PC-9 (cell line): ENCODE measurements around the gene GRIN3A. TPM values are rescaled to one million over a fixed set of nuclear protein-coding genes. Genes with fewer than 3 reads are reported as not detected.

Source experiments
- BruUV-seq: library from RNA; stranded (reverse); fragments of 400-500 nt; replicated peaks from 2 replicates; lab custom pipeline; 2021; lab: Mats Ljungman, UMichigan
- CTCF ChIA-PET: fragments of 300-600 bp; sonication (Branson Sonifier 250); formaldehyde crosslinking; loops from one replicate; lab custom pipeline; 2022; ENCODE audit warnings: antibody characterized with exemption; lab: Charles Lee
- POLR2A ChIA-PET: fragments of 300-600 bp; sonication (Branson Sonifier 250); formaldehyde crosslinking; loops from one replicate; lab custom pipeline; 2022; ENCODE audit warnings: antibody characterized with exemption; ENCODE audit not compliant: unreplicated experiment; lab: Charles Lee
- DNase-seq, 2 experiments: peaks; one replicate each; pipeline versions ENCODE4 v3.0.0 to v3.0.0-alpha.2; 2015 to 2022; ENCODE audit warnings: mixed read lengths in 1 of 2
- H2AFZ ChIP-seq: fragments of 200-600 bp; sonication (generic); 2 replicates; pipeline ENCODE4 v1.8.1; 2017; ENCODE audit warnings: antibody characterized with exemption
- H3F3A ChIP-seq: fragments of 200-600 bp; sonication (generic); 2 replicates; pipeline ENCODE4 v1.8.1; 2017; ENCODE audit warnings: antibody characterized with exemption, mild to moderate bottlenecking, low read depth; ENCODE audit not compliant: insufficient read depth
- H3K27ac ChIP-seq: fragments of 200-600 bp; sonication (generic); 2 replicates; pipeline ENCODE4 v1.6.1; 2016; ENCODE audit warnings: mixed run types
- H3K27me3 ChIP-seq: fragments of 200-600 bp; sonication (generic); 2 replicates; pipeline ENCODE4 v1.6.1; 2016; ENCODE audit warnings: low read depth, mixed run types; ENCODE audit not compliant: insufficient read depth
- H3K36me3 ChIP-seq: fragments of 200-600 bp; sonication (generic); 2 replicates; pipeline ENCODE4 v1.6.1; 2016; ENCODE audit warnings: low read depth, mixed run types
- H3K4me1 ChIP-seq: fragments of 200-600 bp; sonication (generic); replicated peaks from 2 replicates; pipeline ENCODE4 v1.6.1; 2016; ENCODE audit warnings: mixed run types; ENCODE audit not compliant: insufficient read depth
- H3K4me2 ChIP-seq: fragments of 200-600 bp; sonication (generic); 2 replicates; pipeline ENCODE4 v1.6.1; 2017; ENCODE audit warnings: mixed run types
- H3K4me3 ChIP-seq: fragments of 200-600 bp; sonication (generic); 2 replicates; pipeline ENCODE4 v1.6.1; 2016; ENCODE audit warnings: mixed run types
- H3K79me2 ChIP-seq: fragments of 200-600 bp; sonication (generic); 2 replicates; pipeline ENCODE4 v1.6.1; 2017; ENCODE audit warnings: low read depth, mixed run types
- H3K9me2 ChIP-seq: fragments of 200-600 bp; sonication (generic); 2 replicates; pipeline ENCODE4 v1.8.1; 2017; ENCODE audit warnings: mild to moderate bottlenecking; ENCODE audit not compliant: insufficient read depth
- H3K9me3 ChIP-seq: fragments of 200-600 bp; sonication (generic); 2 replicates; pipeline ENCODE4 v1.8.1; 2016; ENCODE audit warnings: low read depth; ENCODE audit not compliant: insufficient read depth
- H4K20me1 ChIP-seq: fragments of 200-600 bp; sonication (generic); 2 replicates; pipeline ENCODE4 v1.8.1; 2017; ENCODE audit not compliant: insufficient read depth
- EZH2 ChIP-seq: fragments of 200-600 bp; sonication (generic); IDR thresholded peaks from 2 replicates; pipeline ENCODE4 v1.8.0; 2017; ENCODE audit warnings: antibody characterized with exemption, low read depth
- intact Hi-C: fragments of 100-400 bp; cut with micrococcal nuclease; formaldehyde crosslinking; loops from one replicate; pipeline ENCODE4 v1.10.0; 2022; ENCODE audit not compliant: unreplicated experiment
- total RNA-seq: library from RNA; stranded (reverse); gene quantifications from 2 replicates; pipeline ENCODE4 v1.2.3, GENCODE V29; 2021
- TF ChIP-seq, protein P1 (sequence below): fragments of 200-600 bp; sonication (generic); conservative IDR thresholded peaks from 2 replicates; pipeline ENCODE4 v1.6.1; 2017; ENCODE audit warnings: mixed run types, antibody characterized with exemption, mild to moderate bottlenecking, moderate library complexity

Gene GRIN3A
- total RNA-seq, 1 experiment from 2014 or later: not detected

DNA sequence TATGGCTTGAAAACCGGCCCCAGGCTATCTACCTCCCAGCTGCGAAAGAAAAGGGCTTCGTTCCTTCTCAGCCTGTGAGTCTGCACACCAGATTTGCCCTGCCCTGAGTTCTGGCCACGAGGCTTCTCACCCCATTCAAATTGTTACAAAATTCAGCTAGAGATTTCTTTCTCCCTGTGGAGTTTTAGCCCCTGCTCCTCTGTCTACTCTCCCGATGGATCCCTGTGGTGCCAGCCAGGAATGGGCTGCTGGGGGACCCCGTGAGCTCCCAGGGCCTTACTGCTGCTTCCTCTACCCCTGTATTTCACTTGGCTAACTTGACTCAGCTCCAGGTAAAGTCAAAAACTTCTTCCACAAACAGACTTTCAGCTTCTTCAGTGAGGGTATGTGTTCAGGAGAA is 214.1 kb downstream of the GRIN3A start:
- H3K79me2 ChIP-seq: no peaks in the 10 kb centered on the region
- H3K4me2 ChIP-seq: no peak overlapping the region
- H3K4me1 ChIP-seq: no peaks in the 10 kb centered on the region
- no peak overlapping the region for H3K4me3 ChIP-seq
- no peak overlapping the region for H2AFZ ChIP-seq
- intact Hi-C loops: no loop called here
- TF ChIP-seq, protein P1, sequence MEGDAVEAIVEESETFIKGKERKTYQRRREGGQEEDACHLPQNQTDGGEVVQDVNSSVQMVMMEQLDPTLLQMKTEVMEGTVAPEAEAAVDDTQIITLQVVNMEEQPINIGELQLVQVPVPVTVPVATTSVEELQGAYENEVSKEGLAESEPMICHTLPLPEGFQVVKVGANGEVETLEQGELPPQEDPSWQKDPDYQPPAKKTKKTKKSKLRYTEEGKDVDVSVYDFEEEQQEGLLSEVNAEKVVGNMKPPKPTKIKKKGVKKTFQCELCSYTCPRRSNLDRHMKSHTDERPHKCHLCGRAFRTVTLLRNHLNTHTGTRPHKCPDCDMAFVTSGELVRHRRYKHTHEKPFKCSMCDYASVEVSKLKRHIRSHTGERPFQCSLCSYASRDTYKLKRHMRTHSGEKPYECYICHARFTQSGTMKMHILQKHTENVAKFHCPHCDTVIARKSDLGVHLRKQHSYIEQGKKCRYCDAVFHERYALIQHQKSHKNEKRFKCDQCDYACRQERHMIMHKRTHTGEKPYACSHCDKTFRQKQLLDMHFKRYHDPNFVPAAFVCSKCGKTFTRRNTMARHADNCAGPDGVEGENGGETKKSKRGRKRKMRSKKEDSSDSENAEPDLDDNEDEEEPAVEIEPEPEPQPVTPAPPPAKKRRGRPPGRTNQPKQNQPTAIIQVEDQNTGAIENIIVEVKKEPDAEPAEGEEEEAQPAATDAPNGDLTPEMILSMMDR: no peak
- no peak for TF ChIP-seq EZH2
- H3K27me3 ChIP-seq: no peaks in the 10 kb centered on the region
- H3K27ac ChIP-seq: no peak overlapping the region
- ChIA-PET CTCF (no interaction called here), POLR2A (no interaction called here)
- H3K36me3 ChIP-seq: no peaks in the 10 kb centered on the region
- H3K9me3 ChIP-seq: no peaks in the 10 kb centered on the region
- H3F3A ChIP-seq: no peaks in the 10 kb centered on the region; the same call in 1 of the 2 replicates
- no TSS peak for BruUV-seq
- H4K20me1 ChIP-seq: no peaks in the 10 kb centered on the region
- DNase-seq: no peak
- no peaks in the 10 kb centered on the region for H3K9me2 ChIP-seq

Other genes starting within 250 kb of the GRIN3A start
- 55.8 and 58.7 TPM in 2 replicates for gene RNF20, start 204.8 kb downstream of the GRIN3A start, total RNA-seq
- gene PPP3R2, start 143.7 kb downstream of the GRIN3A start, total RNA-seq: not detected in 2 replicates